DOHH2 (cell line): Measurements from ENCODE around the gene CD19.

ENCODE experiments used
- EZH2phosphoT487 ChIP-seq: fragments of 200-600 bp; sonication (generic); IDR thresholded peaks from 2 replicates; pipeline ENCODE4 v1.6.1; 2017; ENCODE audit warnings: borderline replicate concordance, mild to moderate bottlenecking, antibody characterized with exemption, low read length, moderate library complexity, mixed read lengths
- TF ChIP-seq, protein P1 (sequence below): fragments of 200-600 bp; sonication (generic); IDR thresholded peaks from one replicate; pipeline ENCODE4 v1.5.1; 2014; ENCODE audit warnings: antibody characterized with exemption, mild to moderate bottlenecking, low read depth, low read length; ENCODE audit not compliant: poor library complexity, severe bottlenecking

DNA sequence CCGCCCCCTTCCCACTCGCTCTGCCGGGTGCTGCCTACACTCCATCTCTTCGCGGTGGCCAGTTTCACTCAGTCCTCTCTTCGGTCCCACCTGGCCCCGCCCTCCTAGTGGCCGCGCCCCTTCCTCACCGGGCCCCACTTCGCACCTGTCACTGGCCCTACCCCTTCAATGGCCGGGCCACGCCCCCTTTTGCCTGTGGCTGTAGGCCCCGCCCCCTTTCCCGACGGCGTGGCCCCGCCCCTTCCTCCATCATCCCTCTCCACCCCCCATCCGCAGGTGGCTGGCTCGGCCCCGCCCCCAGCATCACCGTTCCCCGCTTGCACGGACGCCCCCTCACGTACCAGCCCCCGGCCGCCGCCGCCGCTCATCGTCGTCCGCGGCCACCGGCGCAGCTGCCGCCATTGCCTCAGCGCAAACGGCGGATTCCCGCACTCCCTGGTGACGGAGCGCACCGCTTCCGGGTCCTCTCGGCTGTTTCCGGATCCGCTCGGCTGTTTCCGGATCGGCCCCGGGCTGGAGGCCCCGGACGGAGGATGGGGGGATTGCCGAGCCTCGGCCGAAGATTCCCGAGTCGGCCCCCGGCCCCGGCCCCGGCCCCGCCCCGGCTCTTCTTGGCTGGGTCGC, 6.9 kb upstream of the CD19 start, which contains the start of gene RABEP2:
- TF ChIP-seq, protein P1, sequence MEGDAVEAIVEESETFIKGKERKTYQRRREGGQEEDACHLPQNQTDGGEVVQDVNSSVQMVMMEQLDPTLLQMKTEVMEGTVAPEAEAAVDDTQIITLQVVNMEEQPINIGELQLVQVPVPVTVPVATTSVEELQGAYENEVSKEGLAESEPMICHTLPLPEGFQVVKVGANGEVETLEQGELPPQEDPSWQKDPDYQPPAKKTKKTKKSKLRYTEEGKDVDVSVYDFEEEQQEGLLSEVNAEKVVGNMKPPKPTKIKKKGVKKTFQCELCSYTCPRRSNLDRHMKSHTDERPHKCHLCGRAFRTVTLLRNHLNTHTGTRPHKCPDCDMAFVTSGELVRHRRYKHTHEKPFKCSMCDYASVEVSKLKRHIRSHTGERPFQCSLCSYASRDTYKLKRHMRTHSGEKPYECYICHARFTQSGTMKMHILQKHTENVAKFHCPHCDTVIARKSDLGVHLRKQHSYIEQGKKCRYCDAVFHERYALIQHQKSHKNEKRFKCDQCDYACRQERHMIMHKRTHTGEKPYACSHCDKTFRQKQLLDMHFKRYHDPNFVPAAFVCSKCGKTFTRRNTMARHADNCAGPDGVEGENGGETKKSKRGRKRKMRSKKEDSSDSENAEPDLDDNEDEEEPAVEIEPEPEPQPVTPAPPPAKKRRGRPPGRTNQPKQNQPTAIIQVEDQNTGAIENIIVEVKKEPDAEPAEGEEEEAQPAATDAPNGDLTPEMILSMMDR = no peak
- no peak for TF ChIP-seq EZH2phosphoT487
